Vein endothelial cell (primary cell): ENCODE data around the gene GOLGA2. TPM values are rescaled to one million over a fixed set of nuclear protein-coding genes. Genes with fewer than 3 reads are reported as not detected.

Source experiments
- small RNA-seq: library from RNA; depleted of rRNA; stranded (forward); fragments of <200 nt; gene quantifications from one replicate; pipeline ENCODE3, GENCODE V24; 2012
- total RNA-seq: library from RNA; depleted of rRNA; stranded (reverse); fragments of >200 nt; gene quantifications from 2 replicates; pipeline ENCODE4 v1.2.3, GENCODE V29; 2012

GOLGA2 gene
- total RNA-seq: 78.3 and 79.7 TPM in 2 replicates

GRCh38 chr9:128275198-128276007 lies at the start of gene GOLGA2:
GOLGA2 (minus strand) TSS chr9:128276007; CDS start chr9:128275976, 31 bp downstream.

GRCh38 chr9:128322404-128323211 lies 46.8 kb upstream of the GOLGA2 start, which contains the start of the genes COQ4 and TRUB2:
COQ4 (plus strand) TSS chr9:128322839; CDS start chr9:128322859, 20 bp downstream.
TRUB2 (minus strand) TSS chr9:128322447; CDS start chr9:128322408, 39 bp downstream.

GRCh38 chr9:128276008-128276573 lies 284 bp upstream of the GOLGA2 start, which contains the start of gene SWI5:
SWI5 (plus strand) TSS chr9:128276276.

Small RNA genes within 50 kb of the gene (small RNA-seq; reads per million reads assigned to genes)
- 3.2 reads per million, percentile 88 among the genes with 10 or more reads in this experiment for gene MIR199B
- gene MIR3154: not detected

Other genes starting within 250 kb of the GOLGA2 start
- 7.5 and 9.3 TPM in 2 replicates for gene NAIF1, start 208.7 kb downstream of the GOLGA2 start, total RNA-seq
- gene SLC25A25, start 207.8 kb downstream of the GOLGA2 start, total RNA-seq: 22.5 and 22.9 TPM in 2 replicates
- gene PTGES2, start 148.3 kb downstream of the GOLGA2 start, total RNA-seq: 71.2 and 71.5 TPM in 2 replicates
- gene LCN2, start 126.6 kb downstream of the GOLGA2 start, total RNA-seq: not detected in 2 replicates
- 59.2 and 82.6 TPM in 2 replicates for gene BBLN, start 115.7 kb downstream of the GOLGA2 start, total RNA-seq
- gene CIZ1, start 84.4 kb downstream of the GOLGA2 start, total RNA-seq: 39.7 and 42.5 TPM in 2 replicates
- gene DNM1, start 72.6 kb downstream of the GOLGA2 start, total RNA-seq: 0.48 and 0.98 TPM in 2 replicates
- 20.5 and 23.5 TPM in 2 replicates for gene SWI5, start 269 bp upstream of the GOLGA2 start, total RNA-seq
- 16.7 and 24.2 TPM in 2 replicates for gene TRUB2, start 46.4 kb upstream of the GOLGA2 start, total RNA-seq
- gene COQ4, start 46.8 kb upstream of the GOLGA2 start, total RNA-seq: 45.7 and 46.2 TPM in 2 replicates
- 39.5 and 40.2 TPM in 2 replicates for gene SLC27A4, start 64.5 kb upstream of the GOLGA2 start, total RNA-seq
- 49.5 and 49.6 TPM in 2 replicates for gene URM1, start 95.4 kb upstream of the GOLGA2 start, total RNA-seq
- gene CERCAM, start 144.8 kb upstream of the GOLGA2 start, total RNA-seq: 22.4 and 44.7 TPM in 2 replicates
- 36.6 and 40.5 TPM in 2 replicates for gene ODF2, start 180.0 kb upstream of the GOLGA2 start, total RNA-seq
- gene GLE1, start 228.7 kb upstream of the GOLGA2 start, total RNA-seq: 17.6 and 22.4 TPM in 2 replicates